ENCODE data around the gene PDE7B.

The PDE7B gene

DNA sequence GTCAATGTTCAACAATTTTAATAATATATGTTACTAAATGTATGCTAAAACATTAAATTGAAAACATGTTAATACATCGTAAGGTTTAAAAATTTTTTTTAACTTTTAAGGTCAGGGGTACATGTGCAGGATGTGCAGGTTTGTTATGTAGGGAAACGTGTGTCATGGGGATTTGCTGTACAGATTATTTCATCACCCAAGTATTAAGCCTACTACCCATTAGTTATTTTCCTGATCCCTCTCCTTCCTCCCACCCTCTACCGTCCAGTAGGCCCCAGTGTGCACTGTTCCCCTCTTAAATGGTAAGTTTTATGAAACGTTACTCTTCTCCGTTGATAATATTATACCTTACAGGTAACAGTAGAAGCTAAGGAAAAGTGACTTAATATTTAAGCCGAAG is 15.8 kb downstream of the PDE7B start:
- TF ChIP-seq CTCF (IDR thresholded peaks at IDR 0.05; ENCODE audit: borderline replicate concordance, control extremely low read depth, extremely low read depth, insufficient read depth, missing control alignments) = no peak
- no peak for DNase-seq (ENCODE audit: low spot score)
- in situ Hi-C loops (cut with MboI; ENCODE audit: low sequenced_read_pairs, unreplicated experiment) = no loop called here

GRCh38 chr6:135869857-135870256 is 18.4 kb downstream of the PDE7B start:
- no peak for TF ChIP-seq CTCF (IDR thresholded peaks at IDR 0.05; ENCODE audit: borderline replicate concordance, control extremely low read depth, extremely low read depth, insufficient read depth, missing control alignments)
- no peak for DNase-seq (ENCODE audit: low spot score)
- in situ Hi-C loops (cut with MboI; ENCODE audit: low sequenced_read_pairs, unreplicated experiment) = no loop called here

DNA sequence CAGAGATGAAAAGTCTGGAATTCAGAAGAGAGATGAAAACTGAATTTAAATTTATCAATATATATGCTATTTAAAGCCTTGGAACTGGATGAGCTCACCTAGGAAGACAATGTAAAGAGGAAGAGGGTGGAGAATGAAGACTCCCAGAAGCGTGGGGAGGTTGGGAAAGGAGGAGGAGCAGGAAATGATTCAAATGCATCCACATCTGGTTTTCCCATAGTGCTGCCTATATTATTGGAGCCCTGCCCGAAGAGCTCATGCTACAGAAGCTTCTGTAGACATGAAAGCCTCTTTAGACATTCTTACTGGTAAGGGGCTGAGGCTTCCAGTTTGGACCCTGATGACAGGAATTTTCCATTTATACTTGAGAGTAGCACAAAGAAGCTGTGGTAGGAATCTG is 19.2 kb downstream of the PDE7B start:
- in situ Hi-C loops (cut with MboI; ENCODE audit: low sequenced_read_pairs, unreplicated experiment) = no loop called here
- no peak for TF ChIP-seq CTCF (IDR thresholded peaks at IDR 0.05; ENCODE audit: borderline replicate concordance, control extremely low read depth, extremely low read depth, insufficient read depth, missing control alignments)
- no peak for DNase-seq (ENCODE audit: low spot score)

- DNase-seq (ENCODE audit: low spot score) = no peak
- in situ Hi-C loops (cut with MboI; ENCODE audit: low sequenced_read_pairs, unreplicated experiment) = no loop called here
- TF ChIP-seq CTCF (IDR thresholded peaks at IDR 0.05; ENCODE audit: borderline replicate concordance, control extremely low read depth, extremely low read depth, insufficient read depth, missing control alignments) = no peak
Observed at GRCh38 chr6:135871296-135871695, 19.8 kb downstream of the PDE7B start.

- TF ChIP-seq CTCF (IDR thresholded peaks at IDR 0.05; ENCODE audit: borderline replicate concordance, control extremely low read depth, extremely low read depth, insufficient read depth, missing control alignments) = no peak
- in situ Hi-C loops (cut with MboI; ENCODE audit: low sequenced_read_pairs, unreplicated experiment) = no loop called here
- DNase-seq (ENCODE audit: low spot score) = no peak
Observed at GRCh38 chr6:135871878-135872277, 20.4 kb downstream of the PDE7B start.

DNA sequence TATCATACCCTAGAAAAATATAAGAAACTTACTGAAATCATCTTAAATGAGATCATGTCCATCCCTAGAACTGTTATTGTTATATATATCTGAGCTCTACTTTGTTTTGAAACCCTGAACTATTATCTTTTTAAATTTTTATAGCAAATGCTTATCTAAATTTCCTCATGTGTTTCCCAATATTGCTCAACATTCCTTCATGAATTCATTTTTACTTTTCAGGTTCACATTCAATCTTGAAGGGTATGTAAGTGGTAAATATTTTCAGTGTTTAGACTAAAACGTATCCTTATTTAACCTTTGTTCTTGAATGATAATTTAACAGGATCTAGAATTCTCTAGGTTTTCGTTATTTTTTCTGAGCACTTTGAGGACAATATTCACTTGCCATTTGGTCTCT is 23.9 kb downstream of the PDE7B start:
- DNase-seq (ENCODE audit: low spot score) = no peak
- in situ Hi-C loops (cut with MboI; ENCODE audit: low sequenced_read_pairs, unreplicated experiment) = no loop called here
- TF ChIP-seq CTCF (IDR thresholded peaks at IDR 0.05; ENCODE audit: borderline replicate concordance, control extremely low read depth, extremely low read depth, insufficient read depth, missing control alignments) = no peak

- no peak for TF ChIP-seq CTCF (IDR thresholded peaks at IDR 0.05; ENCODE audit: borderline replicate concordance, control extremely low read depth, extremely low read depth, insufficient read depth, missing control alignments)
- DNase-seq (ENCODE audit: low spot score) = no peak
- in situ Hi-C loops (cut with MboI; ENCODE audit: low sequenced_read_pairs, unreplicated experiment) = no loop called here
Observed at GRCh38 chr6:135876058-135876457, 24.6 kb downstream of the PDE7B start.

Data from GM13976 (cell line).